ENCODE measurements around the gene CAGE1. TPM values are rescaled to one million over a fixed set of nuclear protein-coding genes. Genes with fewer than 3 reads are reported as not detected.

The CAGE1 gene
- polyA plus RNA-seq, 1 donor (not counting 4 experiments of a cell fraction or from before 2014, with no cell fraction given): 0.04 TPM

DNA sequence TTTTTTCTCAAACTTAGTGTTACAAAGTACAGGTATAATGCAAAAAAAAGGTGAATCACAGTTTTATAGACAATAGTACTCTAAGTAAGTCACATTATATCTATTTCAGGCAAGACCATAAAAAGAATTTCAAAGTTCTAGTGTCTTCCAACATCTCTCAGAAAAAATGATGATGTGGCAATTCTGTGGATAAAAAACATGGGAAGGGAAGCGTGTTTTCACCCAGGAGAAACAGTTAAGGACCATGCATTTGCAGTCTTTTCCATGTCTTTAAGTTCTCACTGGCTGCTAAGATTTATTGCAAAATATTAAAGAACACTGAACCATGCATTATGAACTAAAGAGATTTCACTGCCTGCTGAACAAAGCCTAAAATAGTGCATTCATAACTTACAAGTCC, 78.4 kb downstream of the CAGE1 start:
- Histone ChIP-seq H3K27ac (ENCODE audit: control insufficient read depth, insufficient read depth, low read length) (peak overlapping the region; percentile 92), H4K20me1 (ENCODE audit: control insufficient read depth, extremely low read depth, insufficient read depth, low read length) (no peaks in the 10 kb centered on the region), H2AFZ (ENCODE audit: control insufficient read depth, low read length) (no peak overlapping the region), H3K4me1 (ENCODE audit: control insufficient read depth, extremely low read depth, insufficient read depth, low read length) (peaks cover 15% of the 10 kb centered on the region), H3K27me3 (ENCODE audit: control insufficient read depth, extremely low read depth, insufficient read depth, low read length) (no peaks in the 10 kb centered on the region), H3K79me2 (ENCODE audit: control insufficient read depth, insufficient read depth, low read length) (peaks cover 65% of the 10 kb centered on the region), H3K9ac (ENCODE audit: control insufficient read depth, extremely low read depth, insufficient read depth, low read length) (peak overlapping the region; percentile 98), H3K4me3 (ENCODE audit: control insufficient read depth in 2 of 3, extremely low read depth in 1 of 3, insufficient read depth in 2 of 3, low read depth in 1 of 3, low read length in 3 of 3) (peak overlapping the region; percentile 2 to 99 (median 97)), H3K4me2 (ENCODE audit: control insufficient read depth, extremely low read depth, insufficient read depth, low read depth, low read length) (peak overlapping the region; percentile 80), H3K9me3 (ENCODE audit: control insufficient read depth, low read depth, low read length) (no peaks in the 10 kb centered on the region), H3K36me3 (ENCODE audit: control insufficient read depth in 2 of 2, extremely low read depth in 1 of 2, insufficient read depth in 2 of 2, low read length in 2 of 2) (peaks cover 5 to 29% of the 10 kb centered on the region in 2 experiments), H3K9me1 (ENCODE audit: control insufficient read depth, extremely low read depth, insufficient read depth, low read length) (no peaks in the 10 kb centered on the region)
- DNase-seq (ENCODE audit: low read depth, low spot score): no peak
- no peak for FAIRE-seq
- dilution Hi-C loops (cut with MboI; ENCODE audit: extremely low pct_ligation_motif_present, low sequenced_read_pairs): no loop called here
- no peak for TF ChIP-seq EZH2 (IDR thresholded peaks at IDR 0.05; ENCODE audit: low read length)
- no peak for TF ChIP-seq CTCF (optimal IDR thresholded peaks at IDR 0.05 in 1 of 3, IDR thresholded peaks at IDR 0.05 in 1 of 3, conservative IDR thresholded peaks at IDR 0.05 in 1 of 3; ENCODE audit: extremely low read depth in 1 of 3, insufficient read depth in 2 of 3, low read length in 3 of 3)

DNA sequence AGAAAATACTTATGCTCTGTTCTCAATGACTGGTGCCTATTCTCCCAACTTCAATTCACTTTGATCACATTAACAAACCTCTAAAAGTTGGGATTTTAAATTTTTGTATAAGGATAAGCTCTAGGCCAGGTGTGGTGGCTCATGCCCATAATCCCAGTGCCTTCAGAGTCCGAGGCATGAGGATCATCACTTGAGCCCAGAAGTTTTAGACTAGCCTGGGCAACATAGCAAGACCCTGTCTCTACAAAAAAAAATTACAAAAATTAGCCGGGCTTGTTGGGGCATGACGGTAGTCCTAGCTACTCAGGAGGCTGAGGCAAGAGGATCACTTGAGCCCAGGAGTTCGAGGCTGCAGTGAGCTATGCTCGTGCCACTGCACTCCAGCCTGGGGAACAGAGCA, 80.5 kb downstream of the CAGE1 start:
- TF ChIP-seq EZH2 (IDR thresholded peaks at IDR 0.05; ENCODE audit: low read length): no peak
- no peak for TF ChIP-seq CTCF (optimal IDR thresholded peaks at IDR 0.05 in 1 of 3, IDR thresholded peaks at IDR 0.05 in 1 of 3, conservative IDR thresholded peaks at IDR 0.05 in 1 of 3; ENCODE audit: extremely low read depth in 1 of 3, insufficient read depth in 2 of 3, low read length in 3 of 3)
- H3K4me3 ChIP-seq (ENCODE audit: control insufficient read depth in 2 of 3, extremely low read depth in 1 of 3, insufficient read depth in 2 of 3, low read depth in 1 of 3, low read length in 3 of 3): no peak overlapping the region
- H3K36me3 ChIP-seq (ENCODE audit: control insufficient read depth in 2 of 2, extremely low read depth in 1 of 2, insufficient read depth in 2 of 2, low read length in 2 of 2): peaks cover 9 to 39% of the 10 kb centered on the region in 2 experiments
- H3K4me2 ChIP-seq (ENCODE audit: control insufficient read depth, extremely low read depth, insufficient read depth, low read depth, low read length): no peak overlapping the region
- peaks cover 82% of the 10 kb centered on the region for H3K79me2 ChIP-seq (ENCODE audit: control insufficient read depth, insufficient read depth, low read length)
- dilution Hi-C loops (cut with MboI; ENCODE audit: extremely low pct_ligation_motif_present, low sequenced_read_pairs): no loop called here
- no peaks in the 10 kb centered on the region for H3K27me3 ChIP-seq (ENCODE audit: control insufficient read depth, extremely low read depth, insufficient read depth, low read length)
- FAIRE-seq: no peak
- H3K9me3 ChIP-seq (ENCODE audit: control insufficient read depth, low read depth, low read length): no peaks in the 10 kb centered on the region
- H2AFZ ChIP-seq (ENCODE audit: control insufficient read depth, low read length): no peak overlapping the region
- H3K4me1 ChIP-seq (ENCODE audit: control insufficient read depth, extremely low read depth, insufficient read depth, low read length): peaks cover 15% of the 10 kb centered on the region
- H4K20me1 ChIP-seq (ENCODE audit: control insufficient read depth, extremely low read depth, insufficient read depth, low read length): no peaks in the 10 kb centered on the region
- no peaks in the 10 kb centered on the region for H3K9me1 ChIP-seq (ENCODE audit: control insufficient read depth, extremely low read depth, insufficient read depth, low read length)
- DNase-seq (ENCODE audit: low read depth, low spot score): no peak
- no peak overlapping the region for H3K27ac ChIP-seq (ENCODE audit: control insufficient read depth, insufficient read depth, low read length)
- no peak overlapping the region for H3K9ac ChIP-seq (ENCODE audit: control insufficient read depth, extremely low read depth, insufficient read depth, low read length)

Measured in keratinocyte (primary cell).